NCI-H2196 (cell line): ENCODE data around the gene SERPINI1.

Source experiments
- DNase-seq: peaks from one replicate; lab custom pipeline; 2025; ENCODE audit not compliant: unreplicated experiment; lab: John Stamatoyannopoulos, UW

The SERPINI1 gene

DNA sequence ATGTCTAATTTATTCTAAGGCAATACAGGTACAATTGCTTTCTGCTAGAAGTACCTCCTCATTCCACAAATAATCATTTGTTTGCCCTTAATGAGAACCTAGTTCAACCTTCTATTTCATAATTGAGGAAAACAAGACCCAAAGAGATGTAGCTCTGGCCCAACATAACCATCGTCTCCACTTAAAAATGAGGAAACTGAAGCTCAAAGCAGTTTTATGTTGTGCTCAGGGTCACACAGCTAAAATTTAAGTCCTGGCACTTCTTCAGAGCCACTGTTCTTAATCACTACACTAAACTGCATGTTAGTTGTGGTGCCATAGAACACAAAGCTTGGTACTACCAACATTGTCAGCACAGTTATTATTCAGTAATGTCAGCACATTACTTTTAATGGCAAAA is 108.0 kb downstream of the SERPINI1 start:
- DNase-seq: no peak

GRCh38 chr3:167843886-167844285 is 108.4 kb downstream of the SERPINI1 start:
- DNase-seq: no peak

DNA sequence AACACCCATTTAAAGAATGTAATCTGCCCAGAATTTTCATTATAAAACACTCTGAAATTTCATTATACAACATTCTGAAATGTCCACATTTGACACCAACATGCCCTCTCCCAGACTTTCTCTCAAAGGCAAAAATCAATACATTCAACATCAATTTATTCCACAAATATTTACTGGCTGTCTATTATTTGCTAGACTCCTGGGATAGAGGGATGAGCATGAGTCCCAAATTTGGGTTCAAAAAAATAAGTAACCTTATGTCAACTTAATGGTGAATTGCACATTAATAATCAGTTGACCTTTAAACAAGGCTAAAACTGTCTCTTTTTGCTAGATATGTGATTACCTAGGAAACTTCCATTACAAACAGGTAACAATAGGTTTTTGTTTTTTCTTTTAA is 109.0 kb downstream of the SERPINI1 start:
- DNase-seq: no peak

DNA sequence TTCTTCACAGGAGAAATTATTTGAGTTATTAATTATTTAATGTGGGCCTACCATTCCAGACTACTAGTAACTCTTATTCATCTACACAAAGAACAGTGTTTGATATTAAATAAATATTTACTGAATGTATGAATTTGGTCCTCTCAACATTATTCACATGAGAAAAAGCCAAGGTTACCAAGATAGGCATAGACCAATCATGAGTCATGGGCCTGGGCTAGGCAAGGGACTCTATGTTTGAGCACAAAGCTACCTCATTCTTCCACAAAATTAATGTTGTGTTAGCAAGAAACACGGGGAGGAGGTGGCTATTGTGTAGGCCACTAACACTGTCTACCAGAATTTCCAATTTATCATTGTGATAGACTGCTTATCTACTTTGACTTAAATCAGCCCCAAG is 115.7 kb downstream of the SERPINI1 start:
- DNase-seq: no peak

DNA sequence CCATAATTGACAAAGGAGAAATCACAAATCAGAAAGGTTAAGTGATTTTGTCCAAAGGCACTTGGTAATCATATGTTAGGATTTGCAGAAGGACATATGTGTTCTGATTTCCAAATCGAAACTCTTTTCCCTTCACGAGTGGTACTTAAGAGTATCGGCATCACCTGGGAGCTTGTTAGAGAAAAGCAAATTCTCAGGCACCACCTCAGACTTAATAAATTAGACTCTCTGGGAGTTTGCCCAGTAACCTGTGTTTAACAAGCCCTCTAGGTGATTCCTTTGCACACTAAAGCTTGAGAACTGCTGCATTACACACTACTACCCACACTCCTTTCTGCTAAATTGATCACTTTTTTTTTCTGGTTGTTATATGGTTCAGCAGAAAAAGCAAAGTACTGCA is 116.2 kb downstream of the SERPINI1 start:
- no peak for DNase-seq

DNA sequence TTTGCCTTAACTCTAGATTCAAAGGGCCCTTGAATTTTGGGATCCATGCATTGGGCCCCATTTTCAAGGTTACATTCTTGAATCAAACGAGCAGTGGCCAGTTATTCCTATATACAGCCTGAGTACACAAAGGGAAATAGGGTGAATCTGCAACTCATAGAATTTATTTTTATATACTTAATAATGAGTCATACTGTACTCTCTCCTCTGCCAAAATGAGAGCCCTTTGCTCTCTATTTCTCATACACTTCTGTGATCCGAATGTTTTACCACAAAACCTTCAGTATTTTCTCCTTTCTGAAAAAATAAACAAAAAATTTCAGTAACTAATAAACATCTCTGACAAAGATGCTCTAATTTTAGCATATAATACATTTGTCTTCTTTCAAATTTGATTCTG is 116.7 kb downstream of the SERPINI1 start:
- no peak for DNase-seq

DNA sequence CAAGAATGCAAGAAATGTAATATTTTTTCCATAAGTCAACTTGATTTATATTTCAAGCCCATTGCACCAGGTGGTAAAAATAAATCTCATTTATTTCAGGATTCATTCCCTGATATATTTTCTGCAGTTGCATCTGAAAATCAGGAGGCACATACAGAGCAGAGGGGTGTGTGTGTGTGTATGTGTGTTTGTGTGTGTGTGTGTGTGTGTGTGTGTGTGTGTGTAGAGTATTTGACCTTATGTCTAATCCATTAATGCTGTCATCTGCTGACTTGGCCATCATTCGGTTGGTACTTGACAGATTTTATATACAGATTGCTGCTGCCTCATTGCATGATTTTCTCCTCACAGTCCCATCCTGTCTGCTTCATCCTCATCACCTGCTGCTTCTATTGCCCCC is 118.5 kb downstream of the SERPINI1 start:
- no peak for DNase-seq

DNA sequence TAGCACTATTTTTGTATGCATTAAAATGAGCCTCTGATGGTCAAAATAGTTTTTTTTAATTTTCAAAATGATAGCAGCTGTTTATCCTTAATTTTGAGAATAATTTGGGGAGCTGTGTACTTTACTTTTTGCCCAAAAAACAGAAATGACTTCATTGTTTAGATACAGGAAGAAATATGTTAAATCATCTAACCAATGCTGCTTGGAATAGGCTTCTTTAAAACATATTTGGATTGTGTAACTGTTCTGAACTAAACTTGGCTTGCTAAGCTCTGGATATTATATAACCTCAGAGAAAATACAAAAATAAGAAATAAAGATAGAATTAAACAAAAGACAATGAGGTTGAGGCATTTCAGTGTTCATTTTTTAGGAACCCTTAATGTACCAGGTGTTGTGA is 119.3 kb downstream of the SERPINI1 start:
- no peak for DNase-seq

DNA sequence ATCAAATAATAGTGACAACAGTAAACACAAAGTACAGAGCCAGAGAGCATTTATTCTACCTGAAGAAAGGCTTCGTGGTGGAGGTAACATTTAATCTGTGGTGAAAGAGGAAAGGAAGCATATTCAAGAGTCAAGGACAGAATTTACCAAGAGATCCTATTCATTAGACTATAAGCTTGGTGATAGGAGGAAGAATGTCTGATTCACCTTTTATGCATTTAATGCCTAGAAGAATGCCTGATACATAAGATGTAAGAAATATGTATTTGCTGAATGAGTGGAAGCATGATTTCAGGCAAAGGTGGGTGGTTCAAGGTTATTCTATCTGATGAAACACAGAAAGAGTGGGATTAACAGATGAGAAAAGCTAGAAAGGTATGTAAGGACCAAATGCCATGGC is 119.8 kb downstream of the SERPINI1 start:
- no peak for DNase-seq

DNA sequence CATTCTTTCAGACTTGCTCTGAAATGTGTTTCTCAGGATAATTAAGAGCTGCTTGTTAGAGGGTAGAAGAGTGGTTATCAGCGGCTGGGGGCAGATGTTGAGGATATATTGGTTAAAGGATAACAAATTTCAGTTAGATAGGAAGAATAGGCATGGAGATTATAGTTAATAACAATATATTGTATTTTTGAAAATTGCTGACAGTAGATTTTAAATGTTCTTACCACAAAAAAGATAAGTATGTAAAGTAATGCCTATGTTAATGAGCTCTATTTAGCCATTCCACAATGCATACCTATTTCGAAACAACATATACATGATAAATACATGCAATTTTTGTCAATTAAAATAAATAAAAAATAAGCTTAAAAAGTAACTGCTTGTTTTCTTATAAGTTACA is 123.3 kb downstream of the SERPINI1 start:
- DNase-seq: no peak

GRCh38 chr3:167859610-167860009 is 124.1 kb downstream of the SERPINI1 start:
- DNase-seq: no peak

DNA sequence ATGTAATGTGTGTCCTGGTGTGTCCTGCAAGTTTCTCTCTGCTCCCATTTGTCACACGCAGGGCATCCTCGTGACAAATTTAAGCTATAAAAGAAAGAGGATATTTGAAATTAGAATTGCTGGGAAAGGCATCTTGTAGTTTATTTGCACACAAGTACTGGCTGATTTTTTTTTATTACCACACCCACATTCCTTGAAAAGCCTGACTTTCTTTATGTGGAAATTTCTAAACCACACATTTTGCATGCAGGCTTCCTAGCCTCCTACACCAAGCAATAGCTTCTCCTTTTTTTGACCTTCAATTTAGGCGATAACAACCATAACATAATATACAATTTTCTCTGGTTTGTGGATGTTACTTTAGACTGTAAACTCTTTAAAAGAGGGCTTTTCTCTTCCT is 126.1 kb downstream of the SERPINI1 start:
- no peak for DNase-seq

DNA sequence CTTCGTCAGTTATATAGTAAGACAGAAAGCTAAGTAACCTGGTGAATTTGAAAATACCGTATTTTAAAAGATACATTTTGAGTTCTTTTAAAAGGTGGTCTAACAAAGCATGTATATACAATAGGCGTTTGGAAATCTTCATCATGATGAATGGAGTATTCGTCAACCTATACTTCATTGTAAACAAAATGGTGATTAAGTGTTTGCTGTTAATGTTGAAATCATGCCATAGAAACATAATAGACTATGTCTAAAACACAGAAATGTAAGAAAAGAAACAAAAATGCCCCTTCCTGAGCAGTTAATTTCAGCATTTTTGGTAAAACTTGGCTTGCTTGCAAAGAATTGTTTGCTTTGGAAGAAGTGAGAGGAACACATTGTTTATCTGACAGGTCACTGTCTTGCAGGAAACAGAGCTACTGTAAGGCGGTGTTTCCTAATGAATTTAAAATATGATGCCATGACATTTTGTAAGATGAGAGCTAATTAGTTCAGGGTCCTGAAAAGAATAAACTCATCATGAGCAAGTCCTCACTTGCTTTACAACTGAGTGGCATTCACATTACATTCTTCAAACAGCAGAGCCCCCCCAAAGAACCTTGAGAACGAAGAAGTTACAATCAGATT is 126.7 kb downstream of the SERPINI1 start:
- no peak for DNase-seq

- DNase-seq: no peak
Measured at GRCh38 chr3:167863811-167864551, 128.5 kb downstream of the SERPINI1 start.

DNA sequence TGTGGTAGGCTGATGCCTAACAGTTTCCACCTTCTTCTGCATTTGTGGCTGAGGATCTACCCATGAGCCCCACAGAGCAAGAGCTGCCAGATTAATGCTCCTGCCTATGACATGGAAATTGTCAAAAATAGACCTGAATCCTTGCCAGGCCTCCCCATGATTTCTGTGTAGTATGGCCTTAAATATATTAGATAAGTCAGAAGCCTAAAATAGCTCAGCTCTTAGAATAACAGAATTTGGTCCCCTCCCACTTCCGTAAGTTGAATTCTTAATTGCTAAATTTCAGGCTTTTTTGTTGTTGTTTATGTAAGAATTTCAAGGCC is 129.0 kb downstream of the SERPINI1 start:
- DNase-seq: no peak

- DNase-seq: no peak
Measured at GRCh38 chr3:167866331-167866730, 130.8 kb downstream of the SERPINI1 start.

- no peak for DNase-seq
Measured at GRCh38 chr3:167867981-167868380, 132.5 kb downstream of the SERPINI1 start.

DNA sequence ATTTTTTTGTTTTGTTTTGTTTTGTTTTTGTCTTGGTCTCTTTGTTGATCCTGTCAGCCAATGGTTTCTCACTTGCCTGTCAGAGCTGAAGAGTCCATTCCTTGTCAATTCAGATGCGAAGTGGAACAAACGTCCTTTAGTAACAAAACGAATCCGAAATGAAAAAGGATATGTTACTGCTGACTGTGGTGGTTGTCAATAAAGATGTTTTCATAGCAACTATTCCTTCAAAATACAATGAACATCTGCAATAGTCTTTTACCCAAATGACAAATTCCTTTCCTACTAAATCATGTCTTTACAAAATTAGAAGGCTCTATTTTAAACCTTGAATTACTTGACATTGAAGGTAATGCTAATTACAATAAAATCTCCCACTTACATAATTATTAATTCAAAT is 134.7 kb downstream of the SERPINI1 start:
- no peak for DNase-seq

DNA sequence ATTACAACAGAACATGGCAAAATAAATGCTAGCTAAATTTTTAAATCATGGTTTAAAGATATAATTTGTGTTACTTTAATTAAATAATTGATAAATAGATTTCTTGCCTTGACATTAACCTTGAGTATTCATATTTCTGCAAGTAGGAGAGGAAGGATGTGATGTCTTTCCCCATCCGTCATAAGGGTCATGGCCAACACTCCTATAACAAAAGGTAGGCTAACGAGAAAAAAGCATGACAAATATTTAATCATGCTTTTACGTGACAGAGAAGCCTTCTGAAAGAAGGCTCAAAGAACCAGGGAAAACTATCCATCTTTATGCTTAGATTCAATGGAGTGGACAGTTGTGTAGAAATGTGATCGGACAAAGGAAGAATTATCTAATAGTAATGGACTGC is 135.2 kb downstream of the SERPINI1 start:
- DNase-seq: no peak

- no peak for DNase-seq
Measured at GRCh38 chr3:167872032-167872431, 136.5 kb downstream of the SERPINI1 start.

DNA sequence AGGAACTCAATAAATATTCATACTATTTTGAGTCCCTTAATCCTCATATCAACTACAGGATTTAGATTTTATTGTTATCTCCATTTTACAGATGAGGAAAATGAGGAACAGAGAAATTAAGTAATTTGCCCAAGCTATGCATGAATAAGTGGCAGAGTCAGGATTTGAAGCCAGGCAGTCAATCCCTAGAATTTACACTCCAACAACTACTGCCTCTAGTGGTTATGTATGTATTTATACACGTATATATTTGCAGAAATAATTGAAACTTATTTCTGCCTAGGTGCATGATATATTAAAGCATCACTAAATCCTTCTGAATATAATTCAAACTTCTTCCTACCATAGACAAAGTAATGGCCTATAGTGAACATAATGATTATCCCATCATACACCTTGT is 137.4 kb downstream of the SERPINI1 start:
- DNase-seq: no peak

- DNase-seq: no peak
Measured at GRCh38 chr3:167874671-167875372, 139.3 kb downstream of the SERPINI1 start.
